Muscle layer of duodenum (tissue), 2 donors: ENCODE results near the gene TDRKH.

Source experiments
- H3K27ac ChIP-seq: one replicate; pipeline ENCODE4 v1.7.0; 2013; ENCODE audit warnings: mild to moderate bottlenecking, low read length
- H3K27me3 ChIP-seq: one replicate; pipeline ENCODE4 v1.7.0; 2013; ENCODE audit warnings: low read depth, mild to moderate bottlenecking, control low read depth, low read length
- H3K36me3 ChIP-seq, 2 donors: one replicate each; pipeline ENCODE4 v1.7.0; 2013; ENCODE audit warnings: low read length in 2 of 2, control low read depth in 1 of 2, mild to moderate bottlenecking in 1 of 2; ENCODE audit not compliant: insufficient read depth in 2 of 2, control insufficient read depth in 1 of 2
- H3K4me1 ChIP-seq, 2 donors: one replicate each; pipeline ENCODE4 v1.7.0; 2013; ENCODE audit warnings: low read length in 2 of 2, mild to moderate bottlenecking in 2 of 2, control low read depth in 1 of 2, moderate library complexity in 1 of 2; ENCODE audit not compliant: insufficient read depth in 2 of 2, control insufficient read depth in 1 of 2
- H3K4me3 ChIP-seq, 2 donors: one replicate each; pipeline ENCODE4 v1.7.0; 2013; ENCODE audit warnings: low read length in 2 of 2, low read depth in 1 of 2, mild to moderate bottlenecking in 1 of 2
- H3K9me3 ChIP-seq, 2 donors: one replicate each; pipeline ENCODE4 v1.7.0; 2013; ENCODE audit warnings: low read length in 2 of 2, control low read depth in 1 of 2, mild to moderate bottlenecking in 1 of 2; ENCODE audit not compliant: control insufficient read depth in 1 of 2
- donor health status: healthy.

TDRKH gene

DNA sequence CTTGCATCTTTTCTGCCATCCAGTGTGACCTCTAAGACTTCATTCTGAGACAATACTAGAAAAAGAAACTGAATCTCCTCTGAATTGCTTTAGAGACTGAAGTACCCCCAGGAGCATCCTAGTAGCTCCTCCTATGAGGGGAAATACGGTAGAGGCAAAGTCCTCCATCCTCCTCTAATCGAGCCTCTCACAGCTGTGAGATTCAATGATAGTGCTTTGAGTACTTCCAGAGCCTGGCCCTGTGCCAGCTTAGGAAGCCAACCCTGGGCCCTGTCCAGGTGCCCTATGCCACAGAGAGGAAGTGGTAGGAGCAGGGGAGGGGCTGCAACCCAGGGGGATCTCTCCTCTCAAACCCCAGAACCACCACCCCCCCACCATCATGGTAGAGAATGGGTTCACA is 30.6 kb upstream of the TDRKH start:
- H3K27ac ChIP-seq: no peak overlapping the region

DNA sequence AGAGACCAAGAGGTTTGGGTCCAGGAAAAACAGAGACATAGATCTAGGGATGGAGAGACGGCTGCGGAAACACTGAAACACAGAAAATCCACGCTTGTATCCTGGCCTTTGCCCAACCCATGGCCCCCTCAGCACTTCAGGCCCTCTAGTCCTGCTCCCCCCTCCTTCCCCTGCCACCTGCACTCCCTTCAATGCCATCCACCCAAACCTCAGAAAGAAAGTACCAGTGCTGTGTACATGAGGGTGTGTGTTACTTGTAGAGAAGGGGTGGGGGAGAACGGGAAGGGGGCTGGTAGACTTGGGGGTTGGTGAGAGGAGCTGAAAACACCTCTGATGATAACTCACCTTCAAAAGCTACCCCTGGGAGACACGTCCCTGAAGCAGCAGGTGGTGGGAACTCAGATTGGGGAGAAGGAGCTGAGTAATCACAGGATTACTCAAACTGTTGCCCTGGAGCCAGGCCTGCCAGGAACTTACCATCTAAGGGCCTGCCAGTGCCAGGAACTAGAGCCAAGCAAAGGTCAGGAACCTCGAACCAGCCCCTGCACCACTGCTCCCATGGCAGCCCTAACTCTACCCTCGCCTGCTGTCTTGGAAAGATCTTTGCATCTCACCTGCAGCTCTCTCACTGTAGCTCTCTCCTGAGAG is 29.8 kb upstream of the TDRKH start:
- Histone ChIP-seq H3K27ac (no peak overlapping the region), H3K36me3 (no peaks in the 10 kb centered on the region), H3K4me3 (no peak overlapping the region), H3K27me3 (no peaks in the 10 kb centered on the region), H3K9me3 (no peaks in the 10 kb centered on the region), H3K4me1 (no peaks in the 10 kb centered on the region)

More for the DNA sequence above, 30.6 kb upstream of the TDRKH start:
- Histone ChIP-seq H3K27me3 (no peaks in the 10 kb centered on the region), H3K9me3 (no peaks in the 10 kb centered on the region), H3K4me3 (no peak overlapping the region), H3K36me3 (no peaks in the 10 kb centered on the region), H3K4me1 (no peaks in the 10 kb centered on the region)

DNA sequence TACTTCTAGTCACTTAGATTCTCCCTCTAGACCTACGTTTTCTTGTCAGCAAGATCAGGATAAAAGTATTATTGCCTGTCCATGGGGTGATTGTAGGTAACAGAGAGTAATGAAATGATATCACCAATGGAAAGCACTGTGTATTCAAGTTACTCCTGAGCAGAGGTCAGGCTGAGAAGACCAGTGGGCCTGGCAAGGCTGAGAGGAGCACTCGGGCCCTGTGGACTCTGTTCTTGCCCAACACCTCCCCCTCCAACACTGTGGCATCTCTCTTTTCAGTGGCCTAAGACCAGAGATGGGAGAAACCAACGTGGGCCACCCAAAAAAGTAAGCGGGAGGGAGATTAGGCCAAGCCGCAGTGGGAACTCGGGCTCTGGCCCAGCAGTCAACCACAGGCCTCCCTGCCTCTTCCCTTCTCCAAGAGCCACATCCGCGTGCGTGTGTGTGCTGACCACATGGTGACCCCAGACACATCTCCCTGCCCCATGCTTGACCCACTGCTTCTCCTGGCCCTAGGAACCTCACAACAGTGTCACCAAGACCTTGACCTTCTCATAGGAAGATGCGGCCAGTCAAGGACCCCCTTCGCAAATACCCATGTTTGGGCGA is 29.0 kb upstream of the TDRKH start:
- H3K27ac ChIP-seq: no peak overlapping the region
- H3K36me3 ChIP-seq: no peaks in the 10 kb centered on the region
- no peaks in the 10 kb centered on the region for H3K27me3 ChIP-seq
- H3K4me1 ChIP-seq: no peaks in the 10 kb centered on the region
- no peak overlapping the region for H3K4me3 ChIP-seq
- H3K9me3 ChIP-seq: no peaks in the 10 kb centered on the region

- Histone ChIP-seq H3K27me3 (no peaks in the 10 kb centered on the region), H3K27ac (no peak overlapping the region), H3K36me3 (no peaks in the 10 kb centered on the region), H3K4me3 (no peak overlapping the region), H3K4me1 (no peaks in the 10 kb centered on the region), H3K9me3 (no peaks in the 10 kb centered on the region)
Observed at GRCh38 chr1:151817353-151817730, 27.0 kb upstream of the TDRKH start.

DNA sequence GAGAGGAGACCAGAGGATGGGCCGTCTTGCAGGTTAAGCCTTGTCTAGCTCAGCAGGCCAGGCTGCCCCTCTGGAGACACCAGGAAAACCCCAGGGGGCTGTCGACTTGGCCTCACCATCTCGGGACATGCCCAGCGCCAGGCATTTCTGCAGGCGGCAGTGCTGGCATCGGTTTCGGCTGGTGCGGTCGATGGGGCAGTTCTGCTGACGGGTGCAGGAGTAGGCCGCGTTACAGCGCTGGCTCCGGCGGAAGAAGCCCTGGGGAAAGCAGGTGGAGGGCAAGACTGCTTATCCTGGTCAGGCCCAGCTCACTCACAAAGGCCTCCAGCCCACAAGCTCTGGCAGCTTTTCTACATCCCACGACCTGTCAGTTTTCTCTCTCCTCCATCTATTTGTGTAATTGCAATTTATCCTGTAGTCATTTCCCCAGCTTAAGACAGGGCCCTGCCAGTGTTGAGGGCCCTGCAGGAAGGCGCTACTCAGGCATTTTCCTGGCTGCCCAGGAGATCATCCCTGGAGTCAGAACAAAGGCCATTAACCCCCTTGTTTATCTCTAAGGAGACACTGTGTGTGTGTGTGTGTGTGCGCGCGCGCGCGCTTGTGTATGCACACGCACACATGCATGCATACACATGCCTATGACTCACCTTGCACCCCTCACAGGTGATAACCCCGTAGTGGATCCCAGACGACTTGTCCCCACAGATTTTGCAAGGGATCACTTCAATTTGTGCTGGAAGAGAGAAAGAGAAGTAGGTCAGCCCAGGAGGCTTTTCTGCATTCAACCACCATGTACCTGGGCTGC is 26.4 kb upstream of the TDRKH start:
- H3K9me3 ChIP-seq: no peaks in the 10 kb centered on the region

DNA sequence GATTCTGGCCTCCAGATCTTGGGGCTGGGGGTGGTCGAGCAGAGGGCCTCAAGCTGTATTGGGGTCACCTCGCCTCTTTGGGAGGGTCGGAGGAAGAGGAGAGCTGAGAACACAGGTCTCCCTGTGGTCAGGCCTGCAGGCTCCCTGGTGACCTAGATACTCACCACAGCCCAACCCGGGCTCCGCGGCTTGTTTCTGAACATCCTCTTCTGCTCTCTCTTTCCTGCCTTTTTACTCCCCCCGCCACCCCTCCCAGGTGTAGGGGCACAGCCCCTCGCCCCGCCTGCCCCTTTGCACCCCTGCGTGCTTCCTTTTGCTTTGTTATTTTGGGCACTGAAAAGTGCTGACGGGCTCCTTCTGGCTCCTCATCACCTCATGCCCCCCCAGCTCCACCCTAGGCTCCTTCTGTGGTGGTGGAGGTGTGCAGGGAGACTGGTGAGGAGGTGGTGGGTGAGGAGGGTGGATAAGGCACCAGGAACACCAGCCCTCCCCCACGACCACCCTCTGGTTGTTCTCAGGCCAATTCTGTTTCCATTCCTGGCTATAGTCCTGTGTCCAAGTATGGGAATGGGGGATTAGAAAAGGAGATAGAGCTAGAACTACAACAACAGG is 25.5 kb upstream of the TDRKH start:
- Histone ChIP-seq H3K27me3 (no peaks in the 10 kb centered on the region), H3K9me3 (no peaks in the 10 kb centered on the region), H3K27ac (no peak overlapping the region), H3K4me1 (no peaks in the 10 kb centered on the region), H3K36me3 (no peaks in the 10 kb centered on the region), H3K4me3 (no peak overlapping the region)

More for the DNA sequence above, 26.4 kb upstream of the TDRKH start:
- Histone ChIP-seq H3K4me3 (no peak overlapping the region), H3K36me3 (no peaks in the 10 kb centered on the region), H3K4me1 (no peaks in the 10 kb centered on the region), H3K27ac (no peak overlapping the region), H3K27me3 (no peaks in the 10 kb centered on the region)

- H3K9me3 ChIP-seq: no peaks in the 10 kb centered on the region
- no peaks in the 10 kb centered on the region for H3K27me3 ChIP-seq
- H3K27ac ChIP-seq: no peak overlapping the region
- no peaks in the 10 kb centered on the region for H3K36me3 ChIP-seq
- H3K4me3 ChIP-seq: no peak overlapping the region
- no peaks in the 10 kb centered on the region for H3K4me1 ChIP-seq
Observed at GRCh38 chr1:151814971-151815545, 24.8 kb upstream of the TDRKH start.

DNA sequence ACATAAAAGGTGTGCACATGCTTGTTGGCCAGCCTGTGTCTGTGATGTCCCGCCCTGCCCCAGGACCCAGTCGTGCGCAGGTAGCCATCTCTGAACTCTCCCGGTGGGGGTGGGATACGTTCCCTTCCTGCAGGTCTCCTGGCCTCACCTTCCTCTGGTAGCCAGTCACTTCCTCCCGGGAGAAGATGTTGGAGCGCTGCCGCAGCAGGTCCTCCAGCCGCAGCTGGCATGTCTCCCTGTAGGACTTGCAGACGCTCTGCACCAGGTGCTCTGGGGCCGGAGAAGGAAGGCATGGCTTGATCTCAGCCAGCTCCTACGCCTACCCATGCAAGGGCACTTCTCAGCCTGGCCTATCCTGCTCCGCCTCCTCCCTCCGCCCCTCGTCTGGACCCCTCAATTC is 24.1 kb upstream of the TDRKH start:
- no peaks in the 10 kb centered on the region for H3K27me3 ChIP-seq
- no peaks in the 10 kb centered on the region for H3K9me3 ChIP-seq
- no peak overlapping the region for H3K4me3 ChIP-seq
- H3K27ac ChIP-seq: no peak overlapping the region
- H3K36me3 ChIP-seq: no peaks in the 10 kb centered on the region
- H3K4me1 ChIP-seq: no peaks in the 10 kb centered on the region

- H3K9me3 ChIP-seq: no peaks in the 10 kb centered on the region
Observed at GRCh38 chr1:151813271-151813977, 23.1 kb upstream of the TDRKH start.

DNA sequence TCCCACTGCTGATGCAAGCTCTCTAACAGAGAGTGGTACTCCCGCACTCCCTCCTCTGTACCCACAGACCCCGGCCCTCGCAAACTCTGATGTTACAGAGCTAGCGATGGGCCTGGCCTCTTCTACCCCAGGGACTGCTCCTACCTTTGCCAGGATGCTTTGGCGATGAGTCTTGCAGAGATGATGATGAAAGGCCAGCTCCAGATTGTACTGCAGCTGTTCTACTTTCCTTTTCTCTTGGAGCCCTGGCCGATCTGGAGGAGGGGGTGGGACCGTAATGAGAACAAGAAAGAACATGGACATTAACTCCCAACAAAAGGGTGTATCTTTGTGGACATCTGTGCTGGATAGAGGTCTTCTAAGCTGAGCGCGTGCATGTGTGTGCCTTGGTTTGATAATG is 20.9 kb upstream of the TDRKH start:
- H3K27me3 ChIP-seq: no peaks in the 10 kb centered on the region
- no peaks in the 10 kb centered on the region for H3K4me1 ChIP-seq
- no peak overlapping the region for H3K27ac ChIP-seq
- H3K9me3 ChIP-seq: no peaks in the 10 kb centered on the region
- H3K36me3 ChIP-seq: no peaks in the 10 kb centered on the region
- no peak overlapping the region for H3K4me3 ChIP-seq

More at GRCh38 chr1:151813271-151813977, 23.1 kb upstream of the TDRKH start:
- H3K4me1 ChIP-seq: no peaks in the 10 kb centered on the region
- H3K27ac ChIP-seq: no peak overlapping the region
- no peaks in the 10 kb centered on the region for H3K27me3 ChIP-seq
- H3K4me3 ChIP-seq: no peak overlapping the region
- no peaks in the 10 kb centered on the region for H3K36me3 ChIP-seq
